Subcutaneous abdominal adipose tissue (tissue), 5 donors: ENCODE results near the gene KHSRP.

Experiments
- H3K27ac ChIP-seq: one replicate; pipeline ENCODE4 v1.7.0; 2013; ENCODE audit warnings: low read depth, mild to moderate bottlenecking, inconsistent platforms, low read length, moderate library complexity
- H3K27me3 ChIP-seq, 5 donors: one replicate each; pipeline ENCODE4 v1.7.0; 2013; ENCODE audit warnings: low read length in 5 of 5, inconsistent platforms in 1 of 5; ENCODE audit not compliant: control insufficient read depth in 5 of 5, insufficient read depth in 4 of 5
- H3K36me3 ChIP-seq, 5 donors: one replicate each; pipeline ENCODE4 v1.7.0; 2013; ENCODE audit warnings: low read length in 5 of 5; ENCODE audit not compliant: control insufficient read depth in 5 of 5, insufficient read depth in 5 of 5
- H3K4me1 ChIP-seq, 5 donors: one replicate each; pipeline ENCODE4 v1.7.0; 2013; ENCODE audit warnings: low read length in 5 of 5, mild to moderate bottlenecking in 3 of 5, moderate library complexity in 1 of 5; ENCODE audit not compliant: control insufficient read depth in 5 of 5, insufficient read depth in 5 of 5
- H3K4me3 ChIP-seq, 5 donors: one replicate each; pipeline ENCODE4 v1.7.0; 2013; ENCODE audit warnings: low read length in 5 of 5, low read depth in 1 of 5
- H3K9ac ChIP-seq, 5 donors: one replicate each; pipeline ENCODE4 v1.7.0; 2013; ENCODE audit warnings: low read length in 5 of 5, mild to moderate bottlenecking in 4 of 5, moderate library complexity in 3 of 5
- H3K9me3 ChIP-seq, 5 donors: one replicate each; pipeline ENCODE4 v1.7.0; 2013; ENCODE audit warnings: low read length in 5 of 5; ENCODE audit not compliant: control insufficient read depth in 5 of 5
- donor health status: healthy.
- donor health status: healthy.
- donor health status: healthy.
- donor health status: healthy.
- donor health status: healthy.

The KHSRP gene, protein sequence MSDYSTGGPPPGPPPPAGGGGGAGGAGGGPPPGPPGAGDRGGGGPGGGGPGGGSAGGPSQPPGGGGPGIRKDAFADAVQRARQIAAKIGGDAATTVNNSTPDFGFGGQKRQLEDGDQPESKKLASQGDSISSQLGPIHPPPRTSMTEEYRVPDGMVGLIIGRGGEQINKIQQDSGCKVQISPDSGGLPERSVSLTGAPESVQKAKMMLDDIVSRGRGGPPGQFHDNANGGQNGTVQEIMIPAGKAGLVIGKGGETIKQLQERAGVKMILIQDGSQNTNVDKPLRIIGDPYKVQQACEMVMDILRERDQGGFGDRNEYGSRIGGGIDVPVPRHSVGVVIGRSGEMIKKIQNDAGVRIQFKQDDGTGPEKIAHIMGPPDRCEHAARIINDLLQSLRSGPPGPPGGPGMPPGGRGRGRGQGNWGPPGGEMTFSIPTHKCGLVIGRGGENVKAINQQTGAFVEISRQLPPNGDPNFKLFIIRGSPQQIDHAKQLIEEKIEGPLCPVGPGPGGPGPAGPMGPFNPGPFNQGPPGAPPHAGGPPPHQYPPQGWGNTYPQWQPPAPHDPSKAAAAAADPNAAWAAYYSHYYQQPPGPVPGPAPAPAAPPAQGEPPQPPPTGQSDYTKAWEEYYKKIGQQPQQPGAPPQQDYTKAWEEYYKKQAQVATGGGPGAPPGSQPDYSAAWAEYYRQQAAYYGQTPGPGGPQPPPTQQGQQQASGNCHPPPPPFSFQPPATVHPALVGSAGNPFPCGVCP

DNA sequence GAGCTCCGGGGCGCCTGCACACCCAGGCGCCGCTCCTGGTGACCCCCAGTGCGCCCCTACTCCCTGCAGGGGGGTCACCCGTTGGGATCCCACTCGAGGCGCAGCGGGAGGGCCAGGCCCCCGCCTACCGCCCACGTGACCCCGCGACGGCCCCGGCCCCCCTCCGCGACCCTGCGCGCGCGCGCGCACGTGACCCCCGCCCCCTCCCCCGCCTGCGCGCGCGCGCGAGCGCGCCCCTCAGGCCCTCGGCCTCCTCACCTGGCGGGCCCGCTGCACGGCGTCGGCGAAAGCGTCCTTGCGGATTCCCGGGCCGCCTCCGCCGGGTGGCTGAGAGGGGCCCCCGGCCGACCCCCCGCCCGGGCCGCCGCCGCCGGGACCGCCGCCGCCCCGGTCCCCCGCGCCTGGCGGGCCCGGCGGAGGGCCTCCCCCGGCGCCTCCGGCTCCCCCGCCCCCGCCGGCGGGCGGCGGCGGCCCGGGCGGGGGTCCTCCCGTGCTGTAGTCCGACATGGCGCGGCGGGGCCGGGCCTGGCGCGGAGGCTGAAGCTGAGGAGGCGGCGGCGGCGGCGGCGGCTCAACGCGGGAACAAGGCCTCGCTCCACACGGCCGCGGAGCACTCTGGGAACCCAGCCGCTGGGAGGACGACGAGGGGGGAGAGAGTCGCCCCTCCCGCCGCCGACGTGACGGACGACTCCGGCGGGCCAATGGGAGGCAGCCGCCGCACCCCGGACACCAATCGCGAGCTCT lies at the start of gene KHSRP:
TSS of gene KHSRP (minus strand) at position 617 of the 744 bp plus-strand sequence. CDS start at position 507, 110 bp downstream.
- peaks cover 2 to 43% (median 29%) of the 10 kb centered on the region in 5 donors for H3K4me1 ChIP-seq
- H3K9ac ChIP-seq, result peak within 1 kb of the TSS; percentile 48 to 96 (median 84)
- peaks cover 0 to 28% (median 28%) of the 10 kb centered on the region in 5 donors for H3K36me3 ChIP-seq
- H3K4me3 ChIP-seq, result peak within 1 kb of the TSS; percentile 70 to 94 (median 82)
- H3K27me3 ChIP-seq, result no peaks in the 10 kb centered on the region
- H3K9me3 ChIP-seq, result peaks cover 0 to 3% (median 0%) of the 10 kb centered on the region in 5 donors
- H3K27ac ChIP-seq, result peak within 1 kb of the TSS; percentile 74

DNA sequence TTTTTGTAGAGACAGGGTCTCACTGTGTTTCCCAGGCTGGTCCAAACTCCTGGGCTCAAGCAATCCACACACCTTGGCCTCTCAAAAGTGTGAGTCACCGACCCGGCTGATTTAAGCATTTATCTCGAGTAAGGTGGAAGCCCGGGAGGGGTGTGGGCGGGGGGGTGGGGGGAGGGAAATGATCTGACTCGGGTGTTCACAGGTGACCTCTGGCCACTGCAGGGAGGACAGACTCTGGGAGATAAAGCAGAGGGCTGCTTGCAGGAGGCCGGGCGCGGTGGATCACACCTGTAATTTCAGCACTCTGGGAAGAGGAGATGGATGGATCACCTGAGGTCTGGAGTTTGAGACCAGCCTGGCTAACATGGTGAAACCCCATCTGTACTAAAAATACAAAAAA lies 49.0 kb upstream of the KHSRP start:
- Histone ChIP-seq H3K4me3 (no peak overlapping the region), H3K9ac (no peak overlapping the region), H3K4me1 (peaks cover 0 to 15% (median 11%) of the 10 kb centered on the region in 5 donors), H3K9me3 (no peaks in the 10 kb centered on the region), H3K36me3 (peaks cover 0 to 4% (median 0%) of the 10 kb centered on the region in 5 donors), H3K27me3 (peaks cover 18 to 27% (median 22%) of the 10 kb centered on the region in 5 donors), H3K27ac (no peak overlapping the region)

DNA sequence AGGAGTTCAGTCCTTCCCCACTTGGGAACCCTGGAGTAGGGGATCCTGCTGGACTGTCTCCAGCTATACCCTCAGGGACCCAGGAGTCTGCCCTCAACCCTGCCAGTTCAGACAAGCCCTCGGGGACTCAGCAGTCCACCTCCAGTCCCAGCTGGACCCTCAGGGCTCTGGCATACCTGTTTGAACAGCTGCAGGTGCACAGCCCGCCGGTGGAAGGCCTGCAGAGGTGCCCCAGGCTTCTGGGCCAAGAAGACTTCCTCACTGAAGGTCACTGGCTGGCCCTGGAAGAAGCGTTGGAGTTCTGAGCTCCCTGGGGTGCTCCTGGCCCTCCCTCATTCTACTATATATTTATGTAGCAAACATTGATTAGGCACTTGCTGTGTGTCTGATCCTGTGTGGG lies 48.1 kb upstream of the KHSRP start:
- Histone ChIP-seq H3K9ac (no peak overlapping the region), H3K4me1 (peaks cover 0 to 15% (median 11%) of the 10 kb centered on the region in 5 donors), H3K9me3 (no peaks in the 10 kb centered on the region), H3K36me3 (peaks cover 0 to 4% (median 0%) of the 10 kb centered on the region in 5 donors), H3K27ac (no peak overlapping the region), H3K4me3 (no peak overlapping the region), H3K27me3 (peaks cover 18 to 27% (median 22%) of the 10 kb centered on the region in 5 donors)

DNA sequence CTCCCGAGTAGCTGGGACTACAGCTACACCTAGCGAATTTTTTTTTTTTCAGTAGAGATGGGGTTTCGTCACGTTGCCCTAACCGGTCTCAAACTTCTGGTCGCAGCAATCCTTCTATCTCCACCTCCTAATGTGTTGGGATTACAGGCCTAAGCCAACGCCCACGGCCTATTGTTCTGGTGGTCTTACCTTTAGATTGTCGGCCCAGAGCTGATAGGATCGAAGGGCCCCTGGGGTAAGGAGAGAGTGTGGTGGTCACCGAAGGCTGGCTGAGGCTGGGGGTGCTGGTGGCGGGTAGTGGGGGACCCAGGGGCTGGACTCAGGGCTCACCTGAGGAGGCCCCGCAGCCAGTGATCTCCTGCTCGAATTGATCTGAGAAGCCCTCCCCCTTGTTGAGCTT lies 46.5 kb upstream of the KHSRP start:
- Histone ChIP-seq H3K9ac (no peak overlapping the region), H3K27ac (no peak overlapping the region), H3K9me3 (no peaks in the 10 kb centered on the region), H3K4me1 (peaks cover 0 to 8% (median 6%) of the 10 kb centered on the region in 5 donors), H3K4me3 (no peak overlapping the region), H3K36me3 (peaks cover 0 to 4% (median 0%) of the 10 kb centered on the region in 5 donors), H3K27me3 (peaks cover 10 to 17% (median 12%) of the 10 kb centered on the region in 5 donors)

DNA sequence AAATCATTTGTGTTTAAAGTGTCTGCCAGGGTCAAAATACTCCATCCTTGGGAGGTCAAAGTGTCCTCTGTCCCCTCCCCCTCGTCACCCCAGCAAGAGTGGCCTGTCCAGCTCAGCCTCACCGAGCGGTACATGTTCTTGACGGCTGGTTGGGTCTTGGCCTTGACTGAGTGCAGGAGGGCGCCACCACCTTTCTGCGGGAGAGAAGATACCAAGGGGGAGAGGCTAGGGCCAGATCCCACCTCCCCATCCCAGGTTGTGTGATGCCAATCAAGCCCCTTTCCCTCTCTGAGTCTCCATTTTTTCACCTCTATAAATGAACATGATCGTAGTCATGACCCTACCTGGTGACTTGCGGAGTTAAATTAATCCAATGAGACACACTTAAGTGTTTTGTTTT lies 45.6 kb upstream of the KHSRP start:
- no peaks in the 10 kb centered on the region for H3K4me1 ChIP-seq
- H3K9ac ChIP-seq, result no peak overlapping the region
- H3K9me3 ChIP-seq, result no peaks in the 10 kb centered on the region
- H3K27me3 ChIP-seq, result peaks cover under 1 to 15% (median 8%) of the 10 kb centered on the region in 5 donors
- peaks cover 0 to 4% (median 0%) of the 10 kb centered on the region in 5 donors for H3K36me3 ChIP-seq
- H3K4me3 ChIP-seq, result no peak overlapping the region
- no peak overlapping the region for H3K27ac ChIP-seq

DNA sequence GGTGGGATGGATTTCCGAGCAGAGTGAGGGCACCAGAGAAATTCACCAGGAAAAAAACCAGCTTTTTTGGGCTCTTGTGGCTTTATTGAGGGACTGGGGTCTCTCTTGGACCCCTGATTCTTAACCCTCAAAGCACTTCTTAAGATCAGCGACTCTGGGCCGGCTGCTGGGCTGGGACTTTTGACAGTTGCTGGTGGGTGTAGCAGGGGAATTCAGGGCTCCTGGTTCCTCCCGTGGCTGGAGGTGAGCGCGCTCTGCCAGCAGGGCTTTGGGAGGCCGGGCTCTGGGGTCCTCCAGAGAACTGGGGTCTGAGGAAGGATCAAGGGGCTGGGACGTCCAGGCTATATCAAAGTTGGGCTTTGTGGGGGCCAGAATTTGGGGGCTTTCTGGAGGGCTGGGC lies 42.8 kb upstream of the KHSRP start:
- peaks cover 13 to 25% (median 16%) of the 10 kb centered on the region in 5 donors for H3K27me3 ChIP-seq

DNA sequence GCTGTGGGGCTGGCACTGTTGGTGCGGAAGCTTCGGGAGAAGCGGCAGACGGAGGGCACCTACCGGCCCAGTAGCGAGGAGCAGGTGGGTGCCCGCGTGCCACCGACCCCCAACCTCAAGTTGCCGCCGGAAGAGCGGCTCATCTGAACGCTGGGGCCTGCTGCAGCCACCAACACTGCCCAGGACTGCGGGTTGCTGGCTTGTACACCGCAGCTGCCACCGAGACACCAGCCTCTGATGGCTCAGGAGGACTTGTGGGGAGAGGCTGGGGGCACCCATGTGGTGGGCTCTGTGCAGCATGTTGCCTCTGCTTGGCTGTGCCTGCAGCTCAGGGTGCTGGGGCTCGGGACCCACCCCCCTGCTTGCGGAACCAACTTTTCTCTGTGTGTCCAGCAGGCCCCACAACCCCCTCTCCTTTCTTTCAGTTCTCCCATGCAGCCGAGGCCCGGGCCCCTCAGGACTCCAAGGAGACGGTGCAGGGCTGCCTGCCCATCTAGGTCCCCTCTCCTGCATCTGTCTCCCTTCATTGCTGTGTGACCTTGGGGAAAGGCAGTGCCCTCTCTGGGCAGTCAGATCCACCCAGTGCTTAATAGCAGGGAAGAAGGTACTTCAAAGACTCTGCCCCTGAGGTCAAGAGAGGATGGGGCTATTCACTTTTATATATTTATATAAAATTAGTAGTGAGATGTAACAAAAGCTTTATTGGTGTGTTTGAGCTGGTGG lies 42.1 kb upstream of the KHSRP start:
- Histone ChIP-seq H3K4me3 (no peak overlapping the region), H3K9me3 (no peaks in the 10 kb centered on the region), H3K9ac (no peak overlapping the region), H3K36me3 (peaks cover 0 to 4% (median 0%) of the 10 kb centered on the region in 5 donors), H3K27ac (no peak overlapping the region), H3K27me3 (peaks cover 13 to 25% (median 16%) of the 10 kb centered on the region in 5 donors), H3K4me1 (peaks cover 0 to 4% (median 0%) of the 10 kb centered on the region in 5 donors)

More for the DNA sequence above, 42.8 kb upstream of the KHSRP start:
- no peaks in the 10 kb centered on the region for H3K9me3 ChIP-seq
- no peak overlapping the region for H3K27ac ChIP-seq
- H3K36me3 ChIP-seq, result peaks cover 0 to 4% (median 0%) of the 10 kb centered on the region in 5 donors
- H3K4me1 ChIP-seq, result peaks cover 0 to 4% (median 0%) of the 10 kb centered on the region in 5 donors
- H3K4me3 ChIP-seq, result no peak overlapping the region
- H3K9ac ChIP-seq, result no peak overlapping the region

DNA sequence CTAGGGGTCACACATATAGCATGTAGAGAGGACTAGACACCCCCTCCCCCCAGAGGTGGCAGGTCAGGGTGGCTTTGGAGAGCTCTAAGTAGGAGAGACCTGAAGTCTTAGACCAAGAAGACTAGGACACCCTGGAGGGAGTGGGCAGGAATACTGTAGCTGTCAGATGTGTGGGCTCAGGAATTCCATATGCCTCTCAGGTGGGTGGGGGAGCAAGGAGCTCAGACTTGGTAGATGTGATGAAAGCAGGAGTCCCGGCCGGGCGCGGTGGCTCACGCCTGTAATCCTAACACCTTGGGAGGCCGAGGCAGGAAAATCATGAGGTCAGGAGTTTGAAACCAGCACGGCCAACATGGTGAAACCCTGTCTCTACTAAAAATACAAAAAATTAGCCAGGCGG lies 41.1 kb upstream of the KHSRP start:
- no peak overlapping the region for H3K9ac ChIP-seq
- H3K27ac ChIP-seq, result no peak overlapping the region
- peaks cover 13 to 25% (median 16%) of the 10 kb centered on the region in 5 donors for H3K27me3 ChIP-seq
- H3K4me3 ChIP-seq, result no peak overlapping the region
- peaks cover 0 to 5% (median 3%) of the 10 kb centered on the region in 5 donors for H3K4me1 ChIP-seq
- H3K9me3 ChIP-seq, result no peaks in the 10 kb centered on the region
- no peaks in the 10 kb centered on the region for H3K36me3 ChIP-seq

DNA sequence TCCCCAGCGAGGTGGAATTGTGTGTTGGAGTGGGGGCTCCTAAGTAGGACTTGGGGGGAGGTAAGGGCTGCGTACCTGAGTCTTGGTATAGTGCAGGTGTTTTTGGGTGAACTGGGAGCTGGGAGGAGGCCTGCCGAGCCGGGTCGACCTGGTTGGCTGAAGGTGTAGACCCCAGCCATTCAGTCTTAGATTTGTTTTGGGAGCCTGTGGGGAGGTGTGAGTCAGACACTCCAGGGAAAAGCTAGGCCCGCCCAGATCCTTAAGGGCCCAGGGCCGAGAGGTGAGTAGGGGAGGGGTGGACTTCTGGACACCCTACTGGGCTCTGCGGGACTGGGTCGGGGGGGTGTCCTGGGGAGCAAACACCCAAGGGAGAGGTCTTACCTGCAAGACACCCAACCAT lies 40.4 kb upstream of the KHSRP start:
- H3K9me3 ChIP-seq, result no peaks in the 10 kb centered on the region
- no peak overlapping the region for H3K4me3 ChIP-seq
- peaks cover 13 to 25% (median 16%) of the 10 kb centered on the region in 5 donors for H3K27me3 ChIP-seq
- H3K36me3 ChIP-seq, result no peaks in the 10 kb centered on the region
- H3K9ac ChIP-seq, result no peak overlapping the region
- H3K4me1 ChIP-seq, result peaks cover 0 to 10% (median 7%) of the 10 kb centered on the region in 5 donors
- no peak overlapping the region for H3K27ac ChIP-seq
